Stimulated activated CD4-positive, alpha-beta T cell treated with anti-CD3 and anti-CD28 coated beads, Interleukin-1b, Interleukin-23, amount 100 ng/mL, for 1 hour (primary cell): Measurements from ENCODE around the gene NPHP1.
"Not testable (repeated sequence)": the region's sequence is repeated elsewhere in the genome, so short reads cannot be mapped to it uniquely, and the experiment has no call there.

ENCODE experiments used
- DNase-seq, 2 donors: peaks; one replicate each; pipeline ENCODE4 v3.0.0-alpha.2; 2020; ENCODE audit warnings: low read depth in 2 of 2

Gene NPHP1

DNA sequence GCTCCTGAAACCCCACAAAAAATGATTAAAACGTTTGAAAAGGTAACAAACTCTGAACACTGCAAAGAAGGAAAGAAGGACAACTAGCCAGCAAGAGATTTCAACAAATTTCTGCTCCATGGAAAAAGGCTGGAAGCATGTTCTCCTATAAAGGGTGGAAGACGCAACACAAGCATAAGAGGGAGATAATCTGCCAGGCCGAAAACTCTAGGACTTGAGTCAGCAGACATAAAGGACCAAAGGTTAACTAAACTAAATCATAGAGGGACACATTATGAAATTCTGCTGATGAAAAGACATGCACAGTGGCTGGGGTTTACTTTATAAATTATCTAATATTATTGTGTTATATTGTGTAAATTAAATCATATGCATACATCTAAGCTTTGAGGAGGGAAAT, 6.8 kb downstream of the NPHP1 start:
- DNase-seq: no peak

DNA sequence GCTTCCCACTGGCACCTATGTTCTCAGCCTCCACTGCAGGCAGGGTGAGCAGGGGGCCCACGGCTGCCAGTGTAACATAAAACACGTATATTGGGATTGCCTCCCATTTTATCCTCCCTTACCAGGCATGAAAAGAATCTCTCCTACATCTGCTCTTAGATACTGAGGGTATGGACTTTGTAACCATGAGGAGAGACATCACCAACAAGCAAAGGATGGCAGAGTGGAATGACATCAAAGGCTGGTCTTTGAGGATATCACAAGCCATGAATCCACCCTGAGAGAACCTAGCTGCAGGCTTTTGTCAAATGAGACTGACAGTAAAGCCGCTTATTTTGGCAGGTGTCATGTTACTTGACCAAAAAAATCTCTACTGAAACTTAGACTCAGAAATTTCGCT, 7.4 kb downstream of the NPHP1 start:
- DNase-seq: no peak

DNA sequence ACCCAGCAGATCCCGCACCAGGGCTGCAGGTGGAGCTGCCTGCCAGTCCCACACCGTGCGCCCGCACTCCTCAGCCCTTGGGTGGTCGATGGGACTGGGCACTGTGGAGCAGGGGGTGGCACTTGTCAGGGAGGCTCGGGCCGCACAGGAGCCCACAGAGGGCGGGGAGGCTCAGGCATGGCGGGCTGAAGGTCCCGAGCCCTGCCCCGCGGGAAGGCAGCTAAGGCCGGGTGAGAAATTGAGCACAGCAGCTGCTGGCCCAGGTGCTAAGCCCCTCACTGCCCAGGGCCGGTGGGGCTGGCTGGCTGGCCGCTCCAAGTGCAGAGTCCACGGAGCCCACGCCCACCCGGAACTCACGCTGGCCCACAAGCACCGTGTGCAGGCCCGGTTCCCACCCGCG, 14.6 kb downstream of the NPHP1 start:
- DNase-seq: not testable (repeated sequence)

DNA sequence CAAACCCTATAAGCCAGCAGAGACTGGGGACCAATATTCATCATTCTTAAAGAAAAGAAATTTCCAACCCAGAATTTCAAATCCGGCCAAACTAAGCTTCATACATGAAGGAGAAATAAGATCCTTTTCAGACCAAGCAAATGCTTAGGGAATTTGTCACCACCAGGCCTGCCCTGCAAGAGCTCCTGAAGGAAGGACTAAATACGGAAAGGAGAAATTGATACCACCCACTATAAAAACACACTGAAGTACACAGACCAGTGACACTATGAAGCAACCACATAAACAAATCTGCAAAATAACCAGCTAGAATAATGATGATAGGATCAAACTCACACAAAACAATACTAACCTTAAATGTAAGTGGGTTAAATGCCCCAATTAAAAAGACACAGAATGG, 22.4 kb downstream of the NPHP1 start:
- DNase-seq: no peak

DNA sequence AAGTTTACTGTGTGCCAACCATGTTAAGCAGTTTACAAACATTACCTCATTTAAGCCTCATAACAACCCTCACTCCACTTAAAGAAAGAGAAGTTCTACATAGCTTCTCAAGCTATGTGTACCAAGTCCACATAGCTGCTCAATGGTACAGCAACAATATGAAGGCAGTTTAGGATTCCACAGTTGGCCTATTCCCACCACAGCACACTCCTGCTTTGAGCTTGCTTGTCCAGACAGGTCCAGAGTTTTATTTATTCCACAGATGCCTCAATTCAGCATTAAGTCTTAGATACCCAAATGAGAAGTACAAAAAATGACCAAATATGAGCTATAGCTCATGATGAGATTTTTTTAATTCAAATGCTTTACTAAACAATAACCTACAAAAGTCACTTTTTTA, 24.8 kb downstream of the NPHP1 start:
- no peak for DNase-seq

DNA sequence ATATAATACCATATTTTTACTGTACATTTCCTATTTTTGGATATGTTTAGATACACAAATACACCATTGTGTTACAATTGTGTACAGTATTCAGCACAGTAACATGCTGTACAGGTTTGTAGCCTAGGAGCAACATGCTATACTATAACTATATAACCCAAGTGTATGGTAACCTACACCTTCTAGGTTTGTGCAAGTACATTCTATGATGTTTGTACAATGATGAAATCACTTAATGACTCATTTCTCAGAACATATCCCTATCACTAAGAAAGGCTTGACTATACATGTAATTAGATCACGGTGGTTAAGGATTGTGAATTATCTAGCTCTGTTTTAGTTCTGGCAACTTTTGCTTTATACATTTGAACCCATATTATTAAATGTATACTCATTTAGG, 31.3 kb downstream of the NPHP1 start:
- DNase-seq: no peak

DNA sequence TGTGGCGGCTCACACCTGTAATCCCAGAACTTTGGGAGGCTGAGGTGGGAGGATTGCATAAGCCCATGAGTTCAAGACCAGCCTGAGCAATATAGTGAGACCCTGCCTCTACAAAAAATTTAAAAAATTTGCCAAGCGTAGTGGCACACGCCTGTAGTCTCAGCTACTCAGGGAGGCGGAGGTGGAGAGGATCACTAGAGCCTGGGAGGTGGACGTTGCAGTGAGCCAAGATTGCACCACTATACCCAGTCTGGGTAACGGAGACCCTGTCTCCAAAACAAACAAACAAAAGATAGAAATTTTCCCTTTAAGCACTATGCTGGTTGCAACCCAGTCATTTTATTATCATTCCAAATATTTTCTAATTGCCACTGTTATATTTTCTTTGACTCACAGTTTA, 32.3 kb downstream of the NPHP1 start:
- DNase-seq: no peak

DNA sequence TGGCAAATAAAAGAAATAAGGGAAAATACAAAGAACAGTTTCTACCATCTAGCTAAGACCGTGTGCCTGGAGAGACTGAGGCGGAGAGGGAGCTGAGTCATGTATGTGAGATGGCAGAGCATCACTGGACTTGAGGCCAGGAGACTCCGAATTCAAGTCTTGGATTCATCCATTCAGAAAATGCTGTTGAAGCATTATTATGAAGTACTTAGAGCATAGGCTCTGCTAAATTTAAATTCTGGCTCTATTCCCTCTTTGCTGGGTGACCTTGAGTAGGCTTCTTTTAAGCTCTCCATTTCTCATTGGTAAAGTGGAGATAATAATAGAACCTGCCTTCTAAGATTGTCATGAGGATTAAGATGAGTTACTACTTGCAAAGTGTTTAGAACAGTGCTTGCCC, 34.7 kb downstream of the NPHP1 start:
- no peak for DNase-seq

DNA sequence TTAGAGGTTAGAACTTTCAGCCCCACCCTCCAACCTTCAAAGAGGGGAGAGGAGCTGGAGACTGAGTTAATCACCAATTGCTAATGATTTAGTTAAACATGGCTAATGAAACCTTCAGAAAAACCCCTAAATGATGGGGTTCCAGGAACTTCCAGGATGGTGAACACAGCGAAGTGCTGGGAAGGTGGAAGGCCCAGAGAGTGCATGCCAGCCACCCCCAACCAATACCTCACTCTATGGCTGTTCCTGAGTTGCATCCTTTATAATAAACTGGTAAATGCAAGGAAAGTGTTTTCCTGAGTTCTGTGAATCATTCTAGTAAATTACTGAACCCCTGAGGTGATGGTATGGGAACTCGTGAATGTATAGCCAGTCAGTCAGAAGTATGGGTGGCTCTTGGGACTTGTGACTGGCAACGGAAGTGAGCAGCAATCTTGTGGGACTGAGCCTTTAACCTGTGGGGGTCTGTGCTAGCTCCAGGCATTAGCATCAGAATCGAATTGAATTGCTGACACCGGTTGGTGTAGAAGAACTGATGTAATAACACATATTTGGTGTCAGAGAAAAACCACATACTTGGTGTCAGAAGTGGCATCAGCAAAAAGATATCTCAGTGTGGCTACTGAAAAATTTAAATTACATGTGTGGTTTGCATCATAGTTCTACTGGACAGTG, 37.4 kb downstream of the NPHP1 start:
- no peak for DNase-seq

DNA sequence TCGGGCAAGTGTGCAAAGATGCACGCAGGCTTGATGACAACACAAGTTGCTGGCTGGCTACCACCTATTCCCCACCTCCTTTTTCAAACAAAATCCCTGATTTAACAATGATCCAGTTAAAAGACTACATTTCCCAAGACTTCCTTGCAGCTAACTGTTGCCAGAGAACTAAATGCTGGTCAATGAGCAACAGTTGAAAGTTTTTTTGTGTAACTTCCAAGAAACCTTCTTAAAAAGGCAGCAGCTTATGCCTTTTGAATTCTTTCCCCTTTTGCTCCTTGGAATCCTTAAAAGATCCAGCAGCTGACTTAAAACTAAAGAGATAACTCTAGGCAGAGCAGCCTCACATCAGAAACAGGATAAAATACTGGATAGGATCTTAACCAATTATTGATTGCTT, 38.5 kb downstream of the NPHP1 start:
- no peak for DNase-seq

DNA sequence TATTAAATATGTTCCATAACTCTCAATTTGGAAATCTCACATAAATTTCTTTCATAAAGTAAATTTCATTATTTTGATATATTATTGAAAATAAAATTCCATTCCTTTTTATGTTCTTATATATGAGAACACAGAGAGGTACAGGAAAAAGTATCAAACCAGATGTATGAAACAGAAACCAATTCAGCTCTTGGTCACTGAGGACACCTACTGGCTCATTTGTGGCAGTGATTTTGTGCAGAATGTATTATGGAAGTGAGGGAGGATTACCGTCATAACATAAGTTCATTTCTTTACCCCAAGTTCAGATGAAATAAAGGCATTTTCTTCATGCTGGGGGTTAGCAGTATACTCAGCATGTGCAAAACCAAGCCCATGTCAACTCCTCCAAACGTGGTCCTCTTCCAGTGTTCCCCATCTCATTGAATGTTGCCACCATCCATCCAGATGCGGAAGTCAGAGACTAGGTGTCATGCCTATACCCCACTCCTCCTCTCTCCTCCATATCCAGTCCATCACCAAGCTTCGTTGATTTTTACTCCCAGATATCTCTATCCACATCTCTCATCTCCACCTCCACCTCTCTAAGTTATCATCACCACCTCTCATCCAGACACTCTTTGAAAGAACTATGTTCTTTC, 47.5 kb downstream of the NPHP1 start:
- no peak for DNase-seq

DNA sequence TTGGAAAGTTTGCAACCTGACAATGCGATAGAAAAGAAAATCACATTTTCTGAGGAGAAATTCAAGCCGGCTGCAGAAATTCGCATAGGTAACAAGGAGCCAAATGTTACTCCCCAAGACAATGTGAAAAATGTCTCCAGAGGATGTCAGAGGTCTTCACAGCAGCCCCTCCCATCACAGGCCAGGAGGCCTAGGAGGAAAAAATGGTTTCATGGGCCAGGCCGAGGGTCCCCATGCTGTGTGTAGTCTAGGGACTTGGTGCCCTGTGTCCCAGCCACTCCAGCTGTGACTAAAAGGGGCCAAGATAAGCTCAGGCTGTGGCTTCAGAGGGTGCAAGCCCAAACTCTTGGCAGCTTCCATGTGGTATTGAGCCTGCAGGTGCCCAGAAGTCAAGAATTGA, 50.0 kb downstream of the NPHP1 start:
- DNase-seq: not testable (repeated sequence)

DNA sequence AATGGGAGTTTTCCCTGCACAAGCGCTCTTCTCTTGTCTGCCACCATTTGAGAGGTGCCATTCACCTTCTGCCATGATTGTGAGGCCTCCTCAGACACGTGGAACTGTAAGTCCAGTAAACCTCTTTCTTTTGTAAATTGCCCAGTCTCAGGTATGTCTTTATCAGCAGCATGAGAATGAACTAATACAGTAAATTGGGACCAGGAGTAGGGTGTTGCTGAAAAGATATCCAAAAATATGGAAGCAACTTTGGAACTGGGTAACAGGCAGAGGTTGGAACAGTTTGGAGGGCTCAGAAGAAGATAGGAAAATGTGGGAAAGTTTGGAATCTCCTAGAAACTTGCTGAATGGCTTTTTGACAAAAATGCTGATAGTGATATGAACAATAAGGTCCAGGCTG, 50.6 kb downstream of the NPHP1 start:
- DNase-seq: not testable (repeated sequence)

DNA sequence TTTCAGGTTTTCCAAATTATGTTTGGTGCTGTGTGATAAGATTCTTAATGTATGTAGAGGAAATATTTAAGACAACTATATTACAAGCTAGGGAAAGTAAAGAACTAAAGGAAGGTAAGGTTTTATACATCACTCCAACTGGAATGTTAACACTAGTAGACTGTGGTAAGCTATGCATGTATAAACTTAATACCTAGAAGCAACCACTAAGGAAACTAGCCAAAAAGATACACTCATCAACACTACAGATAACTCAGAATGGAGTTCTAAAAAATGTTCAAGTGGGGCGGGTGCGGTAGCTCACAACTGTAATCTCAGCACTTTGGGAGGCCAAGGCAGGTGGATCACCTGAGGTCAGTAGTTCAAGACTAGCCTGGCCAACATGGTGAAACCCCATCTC, 51.4 kb downstream of the NPHP1 start:
- no peak for DNase-seq

DNA sequence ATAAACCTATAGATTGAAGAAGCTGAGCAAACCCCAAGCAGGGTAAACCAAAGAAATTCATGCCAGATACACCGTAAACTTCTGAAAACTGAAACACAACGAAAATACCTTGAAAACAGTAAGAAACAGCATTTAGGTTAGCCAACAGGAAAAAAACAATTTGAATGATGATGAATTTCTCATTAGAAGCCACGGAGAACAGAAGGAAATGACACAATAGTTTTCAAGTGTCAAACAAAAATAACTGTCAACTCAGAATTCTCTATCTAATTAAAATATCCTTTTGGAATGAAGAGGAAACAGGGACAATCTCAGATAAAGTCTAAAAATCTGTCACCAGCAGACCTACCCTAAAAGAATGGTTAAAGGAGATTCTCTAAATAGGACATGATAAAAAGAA, 51.9 kb downstream of the NPHP1 start:
- DNase-seq: no peak

DNA sequence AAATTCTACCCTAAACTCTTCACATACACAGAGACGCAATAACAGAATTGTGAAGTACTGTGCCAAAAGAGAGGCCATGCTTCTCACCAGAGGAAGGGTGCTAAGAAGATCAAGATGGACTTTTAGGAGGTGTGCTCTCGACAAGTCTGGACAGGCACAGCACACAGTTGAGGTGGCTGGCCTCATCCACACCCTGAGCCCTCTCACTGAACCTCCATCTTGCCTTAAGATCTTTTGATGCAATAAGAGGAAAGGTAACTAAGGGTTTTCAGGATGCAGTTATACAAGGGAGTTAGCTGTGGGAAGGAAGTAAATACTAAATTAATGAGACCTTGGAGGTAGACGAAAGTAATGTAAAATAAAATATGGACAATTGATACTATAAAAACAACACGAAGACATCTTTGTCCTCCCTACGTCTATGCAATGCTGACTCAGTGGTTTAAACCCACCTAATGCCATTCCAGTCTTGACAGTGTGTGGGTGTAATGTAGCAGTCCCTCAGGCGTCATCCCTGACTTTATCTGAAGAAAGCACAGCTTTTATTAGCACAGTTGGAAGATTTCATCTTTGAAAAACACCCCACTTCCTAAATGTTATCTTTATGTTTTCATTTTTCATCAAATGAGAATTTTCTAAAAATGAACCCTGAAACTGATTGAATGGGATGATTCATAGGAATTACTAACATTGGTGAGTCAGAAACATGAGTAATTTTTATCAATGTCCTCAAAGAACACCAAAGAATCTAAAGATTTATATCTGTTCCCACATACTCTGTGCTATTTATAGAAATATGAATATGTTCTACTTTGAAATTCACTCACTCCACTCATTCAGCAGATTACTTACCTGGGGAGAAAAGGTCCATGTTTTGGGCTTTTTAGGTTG, 55.2 kb downstream of the NPHP1 start:
- DNase-seq: no peak

DNA sequence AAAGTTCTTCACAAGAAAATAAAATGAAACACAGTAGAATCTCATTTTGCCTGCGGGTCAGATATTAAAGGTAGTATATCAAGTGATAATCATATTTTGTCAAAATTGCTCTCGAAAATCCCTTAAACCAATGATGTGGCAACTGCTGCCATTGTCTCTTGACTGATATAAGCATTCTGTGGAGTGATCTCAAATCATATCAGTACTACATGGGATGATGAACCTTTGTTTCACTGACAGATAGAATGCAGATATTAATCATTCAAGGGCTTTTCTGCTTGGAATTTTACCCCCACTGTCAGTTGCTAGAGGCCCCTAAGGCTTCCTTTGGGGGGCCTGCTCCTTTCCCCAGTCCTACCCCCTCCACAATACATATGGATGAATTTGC, 57.9 kb downstream of the NPHP1 start:
- no peak for DNase-seq

DNA sequence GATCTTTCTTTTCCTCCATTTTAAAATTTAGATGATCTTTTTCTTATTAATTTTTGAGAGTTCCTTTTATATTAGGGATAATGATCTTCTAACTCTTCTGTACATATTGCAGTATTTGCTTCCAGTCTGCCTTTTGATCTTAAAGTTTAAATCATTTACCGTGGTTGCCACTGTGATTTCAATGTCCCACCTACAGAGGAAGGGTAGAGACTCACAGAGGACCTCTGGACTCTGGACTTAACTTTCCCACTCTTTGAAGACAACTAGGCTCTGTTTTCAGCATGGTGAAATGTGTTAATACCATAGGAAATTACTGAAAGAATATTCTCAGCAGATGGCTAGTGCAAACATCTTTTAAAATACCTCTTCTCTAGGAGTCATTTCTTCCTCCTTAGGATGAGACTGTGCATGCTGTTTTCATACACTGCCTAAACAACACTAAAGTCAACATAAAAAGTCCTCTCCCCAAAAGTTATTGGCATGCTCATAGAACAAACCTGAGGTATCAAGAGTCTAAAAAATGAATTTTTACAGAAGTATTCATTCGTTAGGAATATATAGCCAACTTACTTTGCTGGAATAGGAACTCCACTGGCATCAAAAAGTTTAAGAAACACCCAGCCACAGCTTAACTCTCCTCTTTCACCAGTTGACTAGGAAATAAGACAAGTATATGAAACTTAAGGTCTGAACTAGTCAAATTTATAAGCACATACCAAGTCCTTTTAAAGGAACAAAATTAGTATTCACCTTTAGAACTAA, 58.4 kb downstream of the NPHP1 start:
- DNase-seq: no peak

DNA sequence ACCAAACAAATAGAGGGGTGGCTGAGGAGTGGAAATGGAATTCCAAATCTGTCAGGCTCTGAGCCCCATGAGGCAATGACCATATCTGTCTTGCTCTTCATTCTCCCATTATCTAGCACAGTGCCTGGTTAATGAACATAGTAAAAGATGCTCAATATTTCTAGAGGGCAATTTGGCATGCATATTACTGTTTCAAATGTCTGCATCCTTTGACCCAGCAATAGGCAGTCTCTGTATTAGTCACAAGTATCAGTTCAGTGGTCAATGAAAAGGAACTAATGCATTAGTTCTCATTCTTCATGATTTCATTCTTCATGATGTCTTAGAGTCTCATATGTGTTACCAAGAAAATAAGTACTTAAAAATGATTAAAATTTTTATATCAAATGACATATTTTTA, 60.8 kb downstream of the NPHP1 start:
- DNase-seq: no peak

DNA sequence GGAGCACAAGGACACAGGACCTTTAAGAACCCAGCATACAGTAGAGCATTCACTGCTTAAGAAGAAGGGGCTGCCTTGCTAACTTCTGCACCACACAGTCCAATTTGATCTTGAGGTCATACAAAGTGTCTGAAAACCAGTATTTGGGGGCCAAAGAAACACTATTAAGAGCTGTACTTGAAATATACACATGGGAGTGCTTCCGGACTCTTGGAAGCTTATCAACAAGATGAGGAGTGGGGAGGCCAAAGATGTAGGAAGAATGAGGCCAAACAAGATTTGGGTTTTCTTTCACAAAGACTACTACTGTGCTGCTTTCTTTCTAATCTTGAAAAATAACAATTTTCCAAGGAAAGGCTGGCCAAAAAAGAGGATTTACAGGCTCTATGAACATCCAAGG, 64.4 kb downstream of the NPHP1 start:
- DNase-seq: no peak

DNA sequence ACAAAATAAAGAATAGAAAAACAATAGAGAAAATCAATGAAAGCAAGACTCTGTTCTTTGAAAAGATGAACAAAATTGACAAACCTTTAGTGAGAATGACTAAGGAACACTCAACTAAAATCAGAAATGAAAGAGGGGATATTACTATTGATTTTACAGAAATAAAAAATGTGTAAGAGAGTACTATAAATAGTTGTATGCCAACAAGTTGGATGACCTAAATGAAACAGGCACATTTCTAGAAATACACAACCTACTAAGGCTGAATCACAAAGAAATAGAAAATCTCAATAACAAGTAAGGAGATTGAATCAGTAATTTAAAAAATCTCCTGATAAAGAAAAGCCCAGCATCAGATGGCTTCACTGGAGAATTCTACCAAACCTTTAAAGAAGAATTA, 70.8 kb downstream of the NPHP1 start:
- DNase-seq: no peak

DNA sequence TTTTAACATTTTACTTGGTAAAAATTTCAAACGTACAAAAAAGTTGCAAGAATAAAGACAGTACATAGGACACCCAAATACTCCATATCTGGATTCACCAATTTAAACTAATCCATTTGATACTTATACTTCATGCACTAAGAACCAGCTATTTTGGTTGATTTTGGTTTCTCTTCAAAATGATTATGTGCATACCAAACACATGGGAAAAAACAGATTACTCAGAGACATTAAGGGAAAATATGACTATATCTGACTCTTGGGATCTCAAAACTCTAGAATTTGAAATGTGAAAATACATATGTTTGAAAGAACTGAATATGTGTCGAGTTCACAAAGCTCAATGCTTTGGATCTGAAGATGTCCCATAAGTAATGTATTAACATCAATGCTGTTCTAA, 73.6 kb downstream of the NPHP1 start:
- DNase-seq: no peak
